GM23248 (cell line): Measurements from ENCODE around the gene RBFOX2.

Experiments used
- EZH2 ChIP-seq: fragments of 200-600 bp; sonication (generic); IDR thresholded peaks from 2 replicates; pipeline ENCODE4 v1.6.1; 2018; ENCODE audit warnings: antibody characterized with exemption, mild to moderate bottlenecking; ENCODE audit not compliant: insufficient read depth, poor library complexity, severe bottlenecking
- EZH2phosphoT487 ChIP-seq: fragments of 200-600 bp; sonication (generic); IDR thresholded peaks from 2 replicates; pipeline ENCODE4 v1.6.1; 2018; ENCODE audit warnings: antibody characterized with exemption, moderate library complexity, mild to moderate bottlenecking, low read depth; ENCODE audit not compliant: insufficient read depth

DNA sequence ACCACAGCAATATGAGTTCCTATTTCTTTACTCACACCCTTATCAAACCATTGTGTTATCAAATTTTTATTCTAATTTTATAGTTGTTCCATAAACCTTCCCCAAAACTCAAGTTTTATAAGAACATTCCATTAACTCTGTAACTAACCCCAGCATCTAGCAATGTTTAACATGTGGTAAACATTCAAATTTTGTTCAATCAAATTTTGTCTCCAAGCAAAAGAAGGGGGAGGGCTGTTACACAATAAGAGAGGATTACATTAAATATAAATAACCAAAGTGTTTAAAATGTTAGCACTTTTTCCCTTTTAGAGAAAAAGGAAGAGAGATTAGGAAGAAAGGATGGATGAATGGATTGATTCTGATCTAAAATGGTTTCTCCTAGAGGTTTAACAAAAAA, 20.5 kb downstream of the RBFOX2 start:
- TF ChIP-seq EZH2 (no peak), EZH2phosphoT487 (no peak)
